ENCODE measurements around the gene JPT1.

- TF ChIP-seq, protein P1, sequence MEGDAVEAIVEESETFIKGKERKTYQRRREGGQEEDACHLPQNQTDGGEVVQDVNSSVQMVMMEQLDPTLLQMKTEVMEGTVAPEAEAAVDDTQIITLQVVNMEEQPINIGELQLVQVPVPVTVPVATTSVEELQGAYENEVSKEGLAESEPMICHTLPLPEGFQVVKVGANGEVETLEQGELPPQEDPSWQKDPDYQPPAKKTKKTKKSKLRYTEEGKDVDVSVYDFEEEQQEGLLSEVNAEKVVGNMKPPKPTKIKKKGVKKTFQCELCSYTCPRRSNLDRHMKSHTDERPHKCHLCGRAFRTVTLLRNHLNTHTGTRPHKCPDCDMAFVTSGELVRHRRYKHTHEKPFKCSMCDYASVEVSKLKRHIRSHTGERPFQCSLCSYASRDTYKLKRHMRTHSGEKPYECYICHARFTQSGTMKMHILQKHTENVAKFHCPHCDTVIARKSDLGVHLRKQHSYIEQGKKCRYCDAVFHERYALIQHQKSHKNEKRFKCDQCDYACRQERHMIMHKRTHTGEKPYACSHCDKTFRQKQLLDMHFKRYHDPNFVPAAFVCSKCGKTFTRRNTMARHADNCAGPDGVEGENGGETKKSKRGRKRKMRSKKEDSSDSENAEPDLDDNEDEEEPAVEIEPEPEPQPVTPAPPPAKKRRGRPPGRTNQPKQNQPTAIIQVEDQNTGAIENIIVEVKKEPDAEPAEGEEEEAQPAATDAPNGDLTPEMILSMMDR (IDR thresholded peaks at IDR 0.05), result no peak
- TF ChIP-seq POLR2A (IDR thresholded peaks at IDR 0.05), result no peak
These were observed 46.1 kb downstream of the JPT1 start for GRCh38 chr17:75108193-75108592.

All from vagina (tissue), 2 donors.